HL-60 (cell line): ENCODE measurements around the gene SLC22A17.

Source experiments
- CTCF ChIP-seq: IDR thresholded peaks from one replicate; pipeline ENCODE4 v1.5.1; 2011; ENCODE audit warnings: low read length, control low read depth, inconsistent platforms; ENCODE audit not compliant: insufficient read depth
- GABPA ChIP-seq: IDR thresholded peaks from 2 replicates; pipeline ENCODE4 v1.6.1; 2012; ENCODE audit warnings: low read depth
- POLR2AphosphoS5 ChIP-seq: IDR thresholded peaks from 2 replicates; pipeline ENCODE4 v1.6.1; 2012; ENCODE audit warnings: low read depth
- REST ChIP-seq: IDR thresholded peaks from 2 replicates; pipeline ENCODE4 v1.6.1; 2012; ENCODE audit warnings: low read depth; ENCODE audit not compliant: insufficient replicate concordance
- SPI1 ChIP-seq: IDR thresholded peaks from 2 replicates; pipeline ENCODE4 v1.6.1; 2012; ENCODE audit warnings: low read depth, mild to moderate bottlenecking, borderline replicate concordance

GRCh38 chr14:23307687-23308644 lies 44.7 kb downstream of the SLC22A17 start:
- TF ChIP-seq CTCF: no peak
- TF ChIP-seq POLR2AphosphoS5: no peak
- TF ChIP-seq REST: no peak
- no peak for TF ChIP-seq GABPA
- TF ChIP-seq SPI1: no peak
